Posterior vena cava (tissue), 2 donors: ENCODE data around the gene ZMAT3. TPM values are rescaled to one million over a fixed set of nuclear protein-coding genes. Genes with fewer than 3 reads are reported as not detected.
A peak's percentile ranks its signal among the peaks of the same experiment; 100 is the strongest.
"Not testable (repeated sequence)": the region's sequence is repeated elsewhere in the genome, so short reads cannot be mapped to it uniquely, and the experiment has no call there.

Experiments used
- DNase-seq: peaks from one replicate; pipeline ENCODE4 v3.0.0-alpha.2; 2020; ENCODE audit warnings: low spot score
- intact Hi-C, 2 donors: fragments of 100-400 bp; cut with DNase I; formaldehyde crosslinking; loops; one replicate each; pipeline versions ENCODE4 v1.14.1 to v1.14.2; 2022 to 2023
- total RNA-seq, 2 donors: library from RNA; stranded (reverse); fragmentation: NEBNext Ultra II Directional; extraction: Animal tissue kit (Norgen Biotek cat#: 25700); gene quantifications; one replicate each; pipeline ENCODE4 v1.2.1, GENCODE V29; 2021
- donor health status: DM: yes; HTN: yes; CAD: no.
- donor health status: DM: yes; HTN: yes; CAD: no.

The ZMAT3 gene
- total RNA-seq, 2 donors from 2014 or later: 27.9 to 28.4 TPM

DNA sequence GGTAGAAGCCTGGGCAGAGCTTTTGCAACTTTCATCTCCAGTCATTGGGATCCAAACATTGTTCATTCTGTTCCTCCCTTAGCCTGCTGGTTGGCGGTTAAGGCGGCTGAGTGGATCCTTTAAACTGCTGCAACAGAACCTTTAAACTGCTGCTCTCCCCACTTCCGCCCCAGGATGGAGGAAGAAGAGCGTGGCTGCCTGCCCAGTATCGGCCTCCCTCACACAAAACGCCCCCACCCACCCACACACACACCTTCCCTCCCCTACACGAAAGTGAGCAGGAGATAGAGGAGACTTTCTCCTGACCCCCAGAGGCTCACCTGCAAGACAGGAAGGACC, 460 bp upstream of the ZMAT3 start:
- intact Hi-C loops: no loop called here
- no peak for DNase-seq

DNA sequence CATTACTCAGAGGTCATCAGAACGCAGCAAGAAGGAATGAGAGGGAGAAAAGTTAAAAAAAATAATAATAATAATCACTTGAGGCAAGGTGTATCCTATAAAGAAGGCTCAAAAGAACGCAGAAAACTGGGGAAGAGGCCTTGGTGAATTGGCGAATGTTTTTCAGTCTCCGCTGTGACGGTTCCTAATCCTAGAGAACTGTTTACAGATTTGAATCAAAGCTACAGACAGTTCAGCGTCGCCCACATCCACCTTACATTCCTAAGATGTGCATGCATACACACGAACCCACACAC, 634 bp downstream of the ZMAT3 start:
- no peak for DNase-seq
- intact Hi-C loops: no loop called here

DNA sequence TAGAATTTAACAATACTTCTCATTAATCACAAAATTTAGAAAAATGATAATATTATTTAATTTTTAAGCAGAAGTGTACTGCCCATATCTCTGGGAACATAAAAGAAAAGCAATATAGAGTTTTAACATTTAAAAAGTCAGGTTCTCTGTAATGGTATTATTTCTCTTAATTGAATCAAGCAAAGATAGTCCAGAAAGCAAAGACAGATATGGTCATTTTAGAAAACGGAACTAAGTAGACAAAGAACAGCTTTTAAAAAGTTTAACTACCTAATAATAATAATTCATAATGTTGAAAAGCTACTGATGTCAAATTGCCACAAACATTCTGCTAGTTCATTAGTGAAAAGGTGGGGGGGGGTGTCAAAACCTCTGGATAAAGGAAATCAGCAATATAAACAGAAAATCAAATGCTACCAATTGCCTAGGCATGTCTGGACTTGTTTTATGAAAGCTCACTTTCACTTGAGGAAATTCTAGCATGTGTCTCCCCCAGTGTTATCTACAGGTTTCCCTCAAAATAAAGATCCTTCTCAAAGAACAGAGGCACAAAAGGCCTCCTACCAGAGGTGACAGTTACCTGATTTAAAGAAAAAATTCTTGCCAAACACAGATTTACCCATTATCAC, 1.7 kb downstream of the ZMAT3 start:
- intact Hi-C loops: no loop called here
- DNase-seq: no peak

DNA sequence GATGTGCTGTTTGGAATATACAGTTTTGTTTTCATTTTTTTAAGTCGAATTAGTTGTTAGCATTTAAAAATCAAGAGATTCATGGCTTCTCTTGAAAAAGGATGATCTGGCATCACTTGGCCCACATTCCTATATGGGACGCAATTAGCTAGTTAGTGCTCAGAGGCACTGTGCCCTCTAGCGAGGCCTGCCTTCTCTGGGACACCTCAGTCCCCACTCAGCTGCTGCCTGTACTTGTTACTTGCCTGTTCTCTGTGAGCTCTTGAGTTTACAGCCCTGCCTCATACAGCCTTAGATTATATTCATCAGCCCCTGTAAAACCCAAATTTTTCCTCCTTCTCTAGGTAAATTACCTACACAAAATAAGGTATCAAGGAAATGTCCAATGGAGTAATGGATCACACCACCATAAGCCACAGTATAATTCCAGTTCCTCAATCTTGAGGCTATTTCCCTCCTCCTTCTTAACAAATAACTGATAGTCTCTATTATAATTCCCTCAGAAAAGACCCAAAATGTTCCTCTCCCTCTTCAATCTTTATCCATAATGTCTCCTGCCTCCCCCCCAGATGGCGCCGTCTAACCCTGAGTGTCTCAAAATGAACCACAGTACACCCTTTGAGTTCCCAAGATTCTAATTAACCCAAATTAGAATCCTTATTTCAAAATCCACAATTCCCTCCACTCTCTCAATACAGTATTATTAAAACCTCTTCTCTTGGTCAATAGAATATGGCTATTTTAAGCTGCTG, 2.7 kb downstream of the ZMAT3 start:
- intact Hi-C loops: no loop called here
- no peak for DNase-seq

DNA sequence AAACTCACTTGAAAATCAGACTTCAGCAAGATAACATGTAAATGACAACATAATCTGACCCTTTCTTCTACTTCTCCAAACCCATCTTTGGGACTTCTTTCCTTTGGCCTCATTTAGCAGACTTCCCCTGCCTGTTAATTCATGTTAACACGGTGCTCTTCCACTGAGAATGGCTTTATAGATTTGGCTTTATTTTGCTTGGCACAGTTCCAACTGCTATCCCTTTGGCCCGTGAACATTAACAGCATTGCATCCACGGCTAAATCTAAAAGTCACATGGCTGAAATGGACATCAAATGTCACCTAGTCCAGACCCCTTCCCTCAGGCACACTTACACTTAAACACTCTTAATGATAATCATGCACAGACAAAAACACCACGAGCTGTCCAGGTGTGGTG, 3.8 kb downstream of the ZMAT3 start:
- intact Hi-C loops: no loop called here
- no peak for DNase-seq

DNA sequence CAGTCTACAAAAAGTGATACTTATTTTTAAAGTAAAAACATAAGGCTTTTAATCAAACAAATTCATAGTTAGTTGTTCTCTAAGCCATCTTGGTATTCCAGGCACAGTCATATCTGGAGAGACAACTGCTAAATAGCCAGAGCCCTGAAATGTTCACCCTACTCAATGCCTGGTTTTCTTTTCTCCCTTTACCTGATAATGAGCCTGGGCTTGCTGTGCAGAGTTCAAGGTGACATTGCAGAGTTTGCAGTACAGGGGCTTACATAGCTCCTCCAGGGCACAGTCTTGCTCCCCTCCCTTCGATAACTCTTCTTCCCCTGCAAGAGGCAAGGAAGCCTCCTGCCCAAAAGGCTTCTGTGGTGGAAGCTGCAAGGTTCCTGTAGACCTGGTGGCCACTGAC, 4.3 kb downstream of the ZMAT3 start:
- intact Hi-C loops: no loop called here
- no peak for DNase-seq

DNA sequence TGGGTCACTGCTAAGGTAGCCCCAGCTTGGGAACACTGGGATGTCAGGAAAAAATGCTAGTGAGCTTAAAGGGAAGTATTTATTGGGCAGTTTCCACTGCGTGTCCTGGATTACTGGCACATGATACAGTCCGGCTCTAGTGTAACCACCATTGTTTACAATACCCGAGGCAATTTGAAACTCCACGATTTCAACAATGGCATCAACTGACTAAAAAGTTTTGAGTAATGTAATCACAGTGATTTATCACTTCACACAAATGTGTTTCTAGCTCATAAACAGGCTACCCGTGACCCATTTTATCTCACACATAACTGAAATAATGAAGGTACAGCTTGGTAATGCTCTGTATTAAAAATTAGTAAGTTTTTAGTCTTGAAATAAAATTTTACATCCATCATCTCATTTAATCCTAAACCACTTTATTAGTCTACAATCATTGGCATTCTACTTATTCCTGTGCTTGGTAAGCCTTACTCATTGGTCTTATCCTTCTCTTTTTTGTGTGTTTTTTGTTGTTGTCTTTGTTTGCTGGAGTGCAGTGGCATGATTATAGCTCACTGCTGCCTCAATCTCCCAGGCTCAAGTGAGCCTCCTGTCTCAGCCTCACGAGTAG, 7.6 kb downstream of the ZMAT3 start:
- intact Hi-C loops: no loop called here
- no peak for DNase-seq

DNA sequence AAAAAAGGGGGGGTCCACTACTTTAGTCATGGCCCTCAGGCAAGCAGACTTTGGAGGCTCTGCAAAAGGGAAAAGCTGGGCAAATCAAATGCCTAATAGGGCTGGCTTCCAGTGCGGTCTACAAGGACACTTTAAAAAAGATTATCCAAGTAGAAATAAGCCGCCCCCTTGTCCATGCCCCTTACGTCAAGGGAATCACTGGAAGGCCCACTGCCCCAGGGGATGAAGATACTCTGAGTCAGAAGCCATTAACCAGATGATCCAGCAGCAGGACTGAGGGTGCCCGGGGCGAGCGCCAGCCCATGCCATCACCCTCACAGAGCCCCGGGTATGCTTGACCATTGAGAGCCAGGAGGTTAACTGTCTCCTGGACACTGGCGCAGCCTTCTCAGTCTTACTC, 15.3 kb downstream of the ZMAT3 start:
- intact Hi-C loops: no loop called here
- no peak for DNase-seq

DNA sequence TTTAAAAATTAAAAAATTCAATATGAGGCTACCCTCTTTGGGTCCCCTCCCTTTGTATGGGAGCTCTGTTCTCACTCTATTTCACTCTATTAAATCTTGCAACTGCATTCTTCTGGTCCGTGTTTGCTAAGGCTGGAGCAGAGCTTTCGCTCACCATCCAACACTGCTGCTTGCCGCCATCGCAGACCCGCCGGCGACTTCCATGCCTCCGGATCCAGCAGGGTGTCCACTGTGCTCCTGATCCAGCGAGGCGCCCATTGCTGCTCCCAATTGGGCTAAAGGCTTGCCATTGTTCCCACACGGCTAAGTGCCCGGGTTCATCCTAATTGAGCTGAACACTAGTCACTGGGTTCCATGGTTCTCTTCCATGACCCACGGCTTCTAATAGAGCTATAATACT, 17.0 kb downstream of the ZMAT3 start:
- intact Hi-C loops, DNase-seq: not testable (repeated sequence)

DNA sequence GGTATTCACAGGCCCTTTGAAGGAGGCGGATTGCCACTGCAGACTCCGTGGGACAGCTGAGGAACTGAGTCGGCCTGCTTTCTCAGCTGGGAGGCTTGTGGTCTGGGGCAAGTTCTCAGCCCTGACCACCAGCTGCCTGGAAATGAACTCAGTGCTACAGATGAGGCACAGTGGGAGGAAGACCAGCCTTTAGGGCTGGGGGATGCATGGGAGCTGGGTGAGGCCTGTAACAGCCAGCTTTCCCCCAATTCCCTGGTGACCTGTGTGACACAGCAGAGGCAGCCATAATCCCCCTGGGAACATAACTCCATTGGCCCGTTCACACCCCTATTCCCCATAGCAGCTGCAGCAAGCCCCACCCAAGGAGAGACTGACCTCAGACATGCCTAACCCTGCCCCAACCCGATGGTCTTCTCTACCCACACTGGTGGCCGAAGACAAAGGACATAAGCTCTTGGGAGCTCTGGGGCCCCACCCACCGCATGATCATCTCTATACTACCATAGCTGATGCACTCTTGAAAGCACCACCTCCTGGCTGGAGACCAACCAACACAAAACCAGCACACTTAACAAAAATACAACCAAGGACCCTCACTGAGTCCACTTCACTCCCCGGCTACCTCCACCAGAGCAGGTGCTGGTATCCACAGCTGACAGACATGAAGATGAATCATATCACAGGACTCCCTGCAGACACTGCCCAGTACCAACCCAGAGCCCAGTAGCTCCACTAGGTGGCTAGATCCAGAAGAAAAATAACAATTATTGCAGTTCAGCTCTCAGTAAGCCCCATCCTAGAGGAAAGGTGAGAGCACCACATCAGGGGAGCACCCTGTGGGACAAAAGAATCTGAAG, 24.9 kb downstream of the ZMAT3 start:
- DNase-seq: no peak
- intact Hi-C loops: no loop called here

DNA sequence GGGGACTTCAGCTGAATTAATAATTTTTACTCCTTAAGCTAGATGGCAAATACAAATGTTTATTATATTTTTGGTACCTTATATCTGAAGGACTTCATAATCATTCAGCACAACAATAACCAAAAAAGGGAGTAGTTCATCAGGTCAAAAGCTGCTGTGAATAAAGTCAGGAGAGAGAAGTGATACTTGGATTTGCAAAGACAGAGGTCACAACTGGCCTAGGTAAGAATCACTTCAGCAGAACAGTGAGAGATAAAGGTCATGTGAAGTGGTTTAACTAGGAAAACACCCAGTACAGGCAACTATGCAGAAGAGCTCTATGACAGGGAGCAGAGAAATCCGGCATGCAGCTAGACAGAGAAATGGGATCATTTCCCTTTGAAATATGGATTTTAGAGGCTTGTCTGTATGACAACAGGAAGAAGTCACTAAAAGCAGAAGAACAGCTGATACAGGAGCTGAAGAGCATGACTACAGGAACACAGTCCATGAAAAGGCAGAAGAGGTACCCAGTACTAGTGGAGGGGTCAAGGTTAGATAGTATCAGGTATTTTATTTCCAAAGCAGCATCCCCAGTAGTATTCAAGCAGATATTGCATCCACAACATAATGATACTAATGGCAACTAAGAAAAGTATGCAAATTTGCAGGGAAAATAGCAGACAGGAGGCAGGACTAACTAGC, 25.7 kb downstream of the ZMAT3 start:
- DNase-seq: no peak
- intact Hi-C loops: no loop called here

DNA sequence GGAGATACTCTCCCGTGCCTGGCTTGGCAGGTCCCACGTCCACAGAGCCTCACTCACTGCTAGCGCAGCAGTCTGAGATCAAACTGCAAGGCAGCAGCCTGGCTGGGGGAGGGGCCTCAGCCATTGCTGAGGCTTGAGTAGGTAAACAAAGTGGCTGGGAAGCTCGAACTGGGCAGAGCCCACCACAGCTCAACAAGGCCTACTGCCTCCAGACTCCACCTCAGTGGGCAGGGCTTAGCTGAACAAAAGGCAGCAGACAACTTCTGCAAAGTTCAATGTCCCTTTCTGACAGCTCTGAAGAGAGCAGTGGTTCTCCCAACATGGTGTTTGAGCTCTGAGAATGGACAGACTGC, 32.7 kb downstream of the ZMAT3 start:
- intact Hi-C loops, DNase-seq: not testable (repeated sequence)

DNA sequence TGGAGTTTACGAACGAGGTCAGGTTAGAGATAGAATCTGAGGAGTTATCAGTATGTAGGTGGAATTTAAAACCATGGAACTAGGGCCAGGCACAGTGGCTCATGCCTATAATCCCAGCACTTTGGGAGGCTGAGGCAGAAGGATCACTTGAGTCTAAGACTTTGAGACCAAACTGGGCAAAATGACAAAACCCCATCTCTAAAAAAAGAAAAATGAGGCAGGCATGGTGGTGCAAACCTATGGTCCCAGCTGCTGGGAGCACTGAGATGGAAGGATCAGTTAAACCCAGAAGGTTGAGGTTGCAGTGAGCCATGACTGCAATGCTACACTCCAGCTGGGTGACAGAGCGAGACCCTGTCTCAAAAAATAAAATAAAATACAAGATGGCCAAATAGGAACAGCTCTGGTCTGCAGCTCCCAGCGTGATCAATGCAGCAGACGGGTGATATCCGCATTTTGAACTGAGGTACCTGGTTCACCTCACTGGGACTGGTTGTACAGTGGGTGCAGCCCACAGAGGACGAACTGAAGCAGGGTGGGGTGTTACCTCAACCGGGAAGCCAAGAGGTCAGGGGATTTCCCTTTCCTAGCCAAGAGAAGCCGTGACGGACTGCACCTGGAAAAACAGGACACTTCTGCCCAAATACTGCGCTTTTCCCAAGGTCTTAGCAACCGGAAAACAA, 33.3 kb downstream of the ZMAT3 start:
- intact Hi-C loops: no loop called here
- DNase-seq: no peak

DNA sequence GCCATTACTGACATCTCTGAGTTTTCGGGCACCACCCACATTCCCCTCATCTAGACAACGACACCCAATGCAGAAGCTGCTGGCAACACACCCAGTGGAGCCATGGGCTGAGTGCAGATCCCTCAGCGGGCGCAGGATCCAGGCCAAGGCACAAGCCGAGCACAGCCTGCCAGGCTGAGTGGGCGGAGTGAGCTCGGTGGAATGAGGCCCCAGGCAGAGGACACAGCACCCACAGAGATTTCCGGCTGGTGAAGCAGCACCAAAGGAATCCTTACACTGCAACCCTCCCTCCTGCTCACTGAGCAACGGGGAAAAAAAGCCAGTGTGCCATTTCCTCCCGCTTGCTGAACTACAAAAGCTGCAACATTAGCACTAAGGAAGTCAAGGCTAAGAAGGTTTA, 34.3 kb downstream of the ZMAT3 start:
- intact Hi-C loops: no loop called here
- DNase-seq: peak; percentile 83

DNA sequence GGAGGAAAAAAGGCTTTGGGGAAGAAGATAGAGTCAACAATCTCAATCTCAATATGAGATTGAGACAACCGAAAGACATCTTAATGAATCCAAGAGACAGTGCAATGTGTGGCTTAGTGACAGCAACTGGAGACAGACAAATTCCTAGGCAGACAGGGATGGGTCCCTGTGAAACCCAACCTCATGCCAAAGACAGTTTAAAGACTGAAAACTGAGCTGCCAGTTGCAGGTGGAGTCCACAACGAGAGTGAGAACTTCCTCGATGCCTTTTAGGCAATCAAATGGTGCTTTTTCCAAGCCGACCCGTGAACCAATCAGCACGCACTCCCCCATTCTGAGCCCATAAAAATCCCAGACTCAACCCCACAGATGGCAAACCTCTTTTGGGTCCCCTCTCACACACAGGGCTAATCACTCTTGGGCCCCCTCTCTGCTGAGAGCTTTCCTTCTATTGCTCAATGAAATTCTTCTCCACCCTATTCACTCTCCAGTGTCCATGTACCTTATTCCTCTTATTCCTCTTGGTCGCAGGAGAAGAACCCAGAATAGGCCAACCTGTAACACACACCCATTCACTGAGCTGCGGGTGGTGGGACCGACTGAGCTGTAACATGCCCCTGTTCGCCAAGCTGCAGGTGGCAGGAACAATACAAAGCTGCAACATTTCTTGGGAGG, 34.8 kb downstream of the ZMAT3 start:
- no peak for DNase-seq
- intact Hi-C loops: no loop called here

DNA sequence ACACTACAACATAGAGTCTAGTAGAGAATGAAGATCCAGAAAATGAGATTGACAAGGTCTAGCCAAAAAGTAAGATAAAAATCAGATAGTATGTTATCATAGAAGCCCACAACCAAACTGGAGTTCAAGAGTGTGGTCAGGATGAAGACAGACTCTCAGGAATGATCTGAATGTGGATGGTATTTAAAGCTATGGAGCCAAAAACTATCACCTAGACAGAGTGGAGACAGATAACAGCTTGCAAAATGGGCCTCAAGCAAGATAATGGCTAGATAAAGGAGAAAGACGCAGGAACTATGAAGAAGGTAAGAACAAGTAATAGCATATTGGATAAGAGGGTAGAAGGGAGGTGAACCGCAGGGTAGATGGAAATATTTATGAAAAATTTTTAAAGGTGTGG, 35.4 kb downstream of the ZMAT3 start:
- no peak for DNase-seq
- intact Hi-C loops: no loop called here

DNA sequence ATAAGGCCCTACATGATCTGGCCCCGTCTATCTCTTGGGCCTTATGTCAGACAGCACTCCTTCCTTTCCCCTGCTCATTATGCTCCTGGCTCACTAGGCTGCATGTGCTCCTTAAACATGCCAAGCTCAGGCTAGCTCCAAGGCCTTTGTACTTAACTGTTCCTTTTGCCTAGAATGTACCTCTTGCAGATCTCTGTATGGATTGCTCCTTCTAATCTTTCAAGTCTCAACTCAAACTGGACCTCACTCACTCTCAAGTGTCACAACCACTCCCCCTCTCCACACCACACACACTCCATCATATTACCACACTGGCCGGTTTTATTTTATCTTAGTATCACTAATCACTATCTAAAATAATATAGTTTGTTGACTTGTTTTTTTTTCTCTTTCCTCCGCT, 36.4 kb downstream of the ZMAT3 start:
- intact Hi-C loops: no loop called here
- DNase-seq: no peak

DNA sequence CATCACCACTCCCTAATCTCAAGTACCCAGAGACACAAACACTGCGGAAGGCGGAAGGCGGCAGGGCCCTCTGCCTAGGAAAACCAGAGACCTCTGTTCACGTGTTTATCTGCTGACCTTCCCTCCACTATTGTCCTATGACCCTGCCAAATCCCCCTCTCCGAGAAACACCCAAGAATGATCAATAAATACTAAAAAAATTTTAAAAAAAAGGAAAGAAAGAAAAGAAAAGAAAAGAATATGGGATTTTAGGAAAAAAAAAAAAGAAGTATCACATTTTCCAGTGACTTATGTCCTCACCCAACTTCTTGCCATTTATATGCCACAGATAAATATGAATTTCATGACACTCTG, 38.3 kb downstream of the ZMAT3 start:
- intact Hi-C loops, DNase-seq: not testable (repeated sequence)
